ENCODE data around the gene PHKB.

GRCh38 chr16:47724115-47724785 lies 263.1 kb downstream of the PHKB start:
- TF ChIP-seq EZH2 (IDR thresholded peaks at IDR 0.05; ENCODE audit: low read depth, low read length, severe bottlenecking) (no peak), CTCF (IDR thresholded peaks at IDR 0.05; ENCODE audit: control extremely low read depth in 1 of 3, insufficient read depth in 1 of 3, low read depth in 1 of 3, low read length in 3 of 3) (no peak), NRF1 (IDR thresholded peaks at IDR 0.05; ENCODE audit: low read depth, low read length) (no peak), POLR2A (IDR thresholded peaks at IDR 0.05; ENCODE audit: control extremely low read depth in 1 of 2, low read depth in 2 of 2, low read length in 2 of 2) (no peak), POLR2AphosphoS5 (IDR thresholded peaks at IDR 0.05; ENCODE audit: low read depth, low read length) (no peak), RFX5 (IDR thresholded peaks at IDR 0.05; ENCODE audit: borderline replicate concordance, low read depth, low read length) (no peak), EP300 (IDR thresholded peaks at IDR 0.05; ENCODE audit: borderline replicate concordance in 1 of 2, low read depth in 2 of 2, low read length in 2 of 2) (no peak), HDAC2 (IDR thresholded peaks at IDR 0.05; ENCODE audit: borderline replicate concordance in 1 of 2, low read depth in 2 of 2, low read length in 2 of 2) (no peak), RXRA (IDR thresholded peaks at IDR 0.05; ENCODE audit: insufficient read depth, low read depth, low read length) (no peak), EGR1 (IDR thresholded peaks at IDR 0.05; ENCODE audit: borderline replicate concordance, low read depth, low read length) (no peak), GABPA (IDR thresholded peaks at IDR 0.05; ENCODE audit: borderline replicate concordance, insufficient read depth, low read length) (no peak)

Measured in H1 (cell line).